ENCODE data around the gene ADGRV1.

DNA sequence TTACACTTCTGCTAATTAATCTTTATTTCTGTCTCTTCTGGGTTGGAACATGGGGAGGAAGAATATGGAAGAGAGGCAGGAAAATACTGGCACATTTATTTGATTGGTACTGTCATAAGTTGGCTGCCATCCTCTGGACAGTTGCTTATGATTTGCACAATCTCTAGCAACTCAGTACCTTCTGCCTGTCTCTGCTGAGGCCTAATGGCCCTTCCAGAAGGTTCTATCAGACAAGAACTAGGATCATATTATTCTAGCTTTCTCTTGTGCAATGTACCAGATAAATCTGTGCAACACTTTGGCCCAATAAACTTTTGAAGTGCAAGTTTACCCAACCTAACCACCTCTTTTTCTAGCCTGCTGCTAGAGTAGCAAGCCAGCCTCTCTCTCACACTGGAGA is 489.5 kb downstream of the ADGRV1 start:
- TF ChIP-seq, protein P1, sequence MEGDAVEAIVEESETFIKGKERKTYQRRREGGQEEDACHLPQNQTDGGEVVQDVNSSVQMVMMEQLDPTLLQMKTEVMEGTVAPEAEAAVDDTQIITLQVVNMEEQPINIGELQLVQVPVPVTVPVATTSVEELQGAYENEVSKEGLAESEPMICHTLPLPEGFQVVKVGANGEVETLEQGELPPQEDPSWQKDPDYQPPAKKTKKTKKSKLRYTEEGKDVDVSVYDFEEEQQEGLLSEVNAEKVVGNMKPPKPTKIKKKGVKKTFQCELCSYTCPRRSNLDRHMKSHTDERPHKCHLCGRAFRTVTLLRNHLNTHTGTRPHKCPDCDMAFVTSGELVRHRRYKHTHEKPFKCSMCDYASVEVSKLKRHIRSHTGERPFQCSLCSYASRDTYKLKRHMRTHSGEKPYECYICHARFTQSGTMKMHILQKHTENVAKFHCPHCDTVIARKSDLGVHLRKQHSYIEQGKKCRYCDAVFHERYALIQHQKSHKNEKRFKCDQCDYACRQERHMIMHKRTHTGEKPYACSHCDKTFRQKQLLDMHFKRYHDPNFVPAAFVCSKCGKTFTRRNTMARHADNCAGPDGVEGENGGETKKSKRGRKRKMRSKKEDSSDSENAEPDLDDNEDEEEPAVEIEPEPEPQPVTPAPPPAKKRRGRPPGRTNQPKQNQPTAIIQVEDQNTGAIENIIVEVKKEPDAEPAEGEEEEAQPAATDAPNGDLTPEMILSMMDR (IDR thresholded peaks at IDR 0.05), result no peak
- no peak for TF ChIP-seq POLR2A (IDR thresholded peaks at IDR 0.05)
